ENCODE data around the gene ANO6.
"Not testable (repeated sequence)": the region's sequence is repeated elsewhere in the genome, so short reads cannot be mapped to it uniquely, and the experiment has no call there.

- not testable (repeated sequence) for TF ChIP-seq CTCF (IDR thresholded peaks at IDR 0.05 in 8 of 11, conservative IDR thresholded peaks at IDR 0.05 in 3 of 11); POLR2A (IDR thresholded peaks at IDR 0.05)
Observed at GRCh38 chr12:45236383-45236782, 20.5 kb downstream of the ANO6 start.
